HepG2 (cell line): ENCODE measurements around the gene SUN5.

Experiments used
- CTCF ChIP-seq: sonication (generic); formaldehyde crosslinking; IDR thresholded peaks from 2 replicates; pipeline ENCODE4 v1.5.0; 2020; ENCODE audit warnings: mild to moderate bottlenecking, missing genetic modification reagents, moderate library complexity
- GABPA ChIP-seq, 2 experiments: IDR thresholded peaks; 2 replicates each; pipeline ENCODE4 v1.6.1; 2011 to 2016; ENCODE audit warnings: low read depth in 2 of 2, low read length in 1 of 2, missing biosample characterization in 1 of 2, missing genetic modification characterization in 1 of 2
- GATA4 ChIP-seq: sonication (generic); IDR thresholded peaks from 2 replicates; pipeline ENCODE4 v1.6.1; 2016; ENCODE audit warnings: antibody characterized with exemption, low read depth, borderline replicate concordance

- TF ChIP-seq GATA4 (no peak), GABPA (IDR thresholded peaks at IDR 0.05; ENCODE audit: low read depth, low read length) (no peak), GABPA (CRISPR knock-in tag; IDR thresholded peaks at IDR 0.05; ENCODE audit: low read depth) (no peak), CTCF (CRISPR knock-in tag) (no peak)
Observed at GRCh38 chr20:32986331-32986966, 17.8 kb downstream of the SUN5 start.
